Measurements from ENCODE around the gene B4GALT5. TPM values are rescaled to one million over a fixed set of nuclear protein-coding genes. Genes with fewer than 3 reads are reported as not detected.
"Not testable (repeated sequence)": the region's sequence is repeated elsewhere in the genome, so short reads cannot be mapped to it uniquely, and the experiment has no call there.

Gene B4GALT5
- total and polyA plus RNA-seq, 8 donors = 38.4 to 51.0 (median 45.8) TPM

DNA sequence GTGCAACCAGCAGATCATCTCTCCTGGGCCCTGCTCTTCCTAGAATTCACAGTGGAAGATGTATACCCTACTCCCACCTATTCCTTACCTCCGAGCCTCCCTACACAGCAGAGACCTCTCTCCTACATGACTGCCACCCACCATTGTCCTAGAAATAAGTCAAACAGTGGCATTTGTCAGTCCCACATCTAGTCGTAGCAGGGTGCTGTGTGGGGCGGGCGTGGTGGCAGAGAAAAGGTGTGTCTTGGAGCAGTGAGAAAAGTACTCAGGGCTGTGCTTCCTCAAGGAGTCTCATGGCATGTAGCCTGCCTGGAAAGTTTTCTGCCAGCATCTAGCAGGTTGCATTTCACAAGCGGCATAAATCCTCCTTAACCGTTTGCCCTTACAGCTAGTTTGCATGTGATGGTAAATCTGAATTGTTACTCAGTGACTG lies 86.3 kb downstream of the B4GALT5 start:
- intact Hi-C loops (cut with DNase I) = no loop called here
- no peak overlapping the region for H3K27ac ChIP-seq
- H3K4me1 ChIP-seq = peaks cover 7 to 21% of the 10 kb centered on the region in 2 donors
- no peaks in the 10 kb centered on the region for H3K27me3 ChIP-seq
- ATAC-seq (peak; percentile 75), DNase-seq (peak in 1 of 4 donors; percentile 63)
- peaks cover 0 to under 1% of the 10 kb centered on the region in 2 donors for H3K36me3 ChIP-seq
- TF ChIP-seq, protein P1, sequence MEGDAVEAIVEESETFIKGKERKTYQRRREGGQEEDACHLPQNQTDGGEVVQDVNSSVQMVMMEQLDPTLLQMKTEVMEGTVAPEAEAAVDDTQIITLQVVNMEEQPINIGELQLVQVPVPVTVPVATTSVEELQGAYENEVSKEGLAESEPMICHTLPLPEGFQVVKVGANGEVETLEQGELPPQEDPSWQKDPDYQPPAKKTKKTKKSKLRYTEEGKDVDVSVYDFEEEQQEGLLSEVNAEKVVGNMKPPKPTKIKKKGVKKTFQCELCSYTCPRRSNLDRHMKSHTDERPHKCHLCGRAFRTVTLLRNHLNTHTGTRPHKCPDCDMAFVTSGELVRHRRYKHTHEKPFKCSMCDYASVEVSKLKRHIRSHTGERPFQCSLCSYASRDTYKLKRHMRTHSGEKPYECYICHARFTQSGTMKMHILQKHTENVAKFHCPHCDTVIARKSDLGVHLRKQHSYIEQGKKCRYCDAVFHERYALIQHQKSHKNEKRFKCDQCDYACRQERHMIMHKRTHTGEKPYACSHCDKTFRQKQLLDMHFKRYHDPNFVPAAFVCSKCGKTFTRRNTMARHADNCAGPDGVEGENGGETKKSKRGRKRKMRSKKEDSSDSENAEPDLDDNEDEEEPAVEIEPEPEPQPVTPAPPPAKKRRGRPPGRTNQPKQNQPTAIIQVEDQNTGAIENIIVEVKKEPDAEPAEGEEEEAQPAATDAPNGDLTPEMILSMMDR (IDR thresholded peaks at IDR 0.05) = no peak
- H3K4me3 ChIP-seq = no peak overlapping the region
- peaks cover 0 to 4% of the 10 kb centered on the region in 2 donors for H3K9me3 ChIP-seq

DNA sequence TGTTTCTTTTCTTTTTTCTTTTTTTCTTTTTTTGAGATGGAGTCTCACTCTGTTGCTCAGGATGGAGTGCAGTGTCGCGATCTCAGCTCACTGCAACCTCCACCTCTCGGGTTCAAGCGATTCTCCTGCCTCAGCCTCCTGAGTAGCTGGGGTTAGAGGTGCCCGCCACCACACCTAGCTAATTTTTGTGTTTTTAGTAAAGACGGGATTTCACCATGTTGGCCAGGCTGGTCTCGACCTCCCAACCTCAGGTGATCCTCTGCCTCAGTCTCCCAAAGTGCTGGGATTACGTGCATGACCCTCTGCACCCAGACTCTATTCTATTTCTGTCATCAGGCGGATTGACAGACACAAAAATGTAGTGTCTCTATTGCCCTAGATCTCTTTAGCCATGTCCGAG lies 88.7 kb downstream of the B4GALT5 start:
- intact Hi-C loops (cut with DNase I); H3K4me3 ChIP-seq; H3K27me3 ChIP-seq; H3K36me3 ChIP-seq; DNase-seq; H3K9me3 ChIP-seq; ATAC-seq: not testable (repeated sequence)
- Histone ChIP-seq H3K27ac (peak overlapping the region in 1 of 2 donors; percentile 77), H3K4me1 (peaks cover 4 to 21% of the 10 kb centered on the region in 2 donors)

DNA sequence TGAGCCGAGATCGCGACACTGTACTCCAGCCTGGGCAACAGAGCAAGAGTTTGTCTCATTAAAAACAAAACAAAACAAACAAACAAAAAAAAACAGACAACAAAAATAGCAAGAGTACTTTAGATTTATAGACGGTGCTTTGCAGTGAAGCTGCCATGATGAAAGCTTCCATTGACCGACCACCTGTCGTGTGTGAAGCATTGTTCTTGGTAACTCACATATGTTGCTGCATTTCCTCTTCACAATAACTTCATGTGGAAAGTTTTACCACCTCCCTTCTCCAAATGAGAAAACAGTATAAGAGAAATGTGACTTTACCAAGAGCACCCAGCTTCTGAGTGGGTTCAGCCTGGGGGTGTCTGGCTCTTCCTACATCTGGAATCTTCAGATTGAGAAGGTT lies 89.4 kb downstream of the B4GALT5 start:
- Histone ChIP-seq H3K36me3 (no peaks in the 10 kb centered on the region), H3K27ac (peak overlapping the region in 1 of 2 donors; percentile 9), H3K4me1 (peaks cover 4 to 21% of the 10 kb centered on the region in 2 donors), H3K4me3 (no peak overlapping the region), H3K9me3 (peaks cover 0 to 6% of the 10 kb centered on the region in 2 donors), H3K27me3 (no peaks in the 10 kb centered on the region)
- ATAC-seq (no peak), DNase-seq (no peak)
- intact Hi-C loops (cut with DNase I) = no loop called here
- TF ChIP-seq, protein P1 (IDR thresholded peaks at IDR 0.05) = no peak

DNA sequence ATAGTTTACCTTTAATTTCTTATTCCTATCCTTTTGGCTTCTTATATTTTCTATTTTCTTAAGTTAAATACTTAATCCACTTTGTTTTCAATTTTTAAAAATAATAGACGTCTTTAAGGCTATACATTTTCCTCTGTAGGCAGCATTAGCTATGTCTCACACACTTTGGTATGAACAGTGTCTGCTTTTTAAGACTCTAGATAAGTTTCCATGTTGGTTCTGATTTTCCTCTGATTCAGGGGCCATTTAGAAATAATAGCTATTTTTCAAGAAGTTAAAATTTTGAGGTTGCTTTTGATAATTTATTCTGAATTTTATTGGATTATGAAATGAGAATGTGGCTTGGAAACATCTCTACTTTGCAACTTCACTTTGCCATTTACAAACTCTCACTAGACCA lies 91.4 kb downstream of the B4GALT5 start:
- Histone ChIP-seq H3K27me3 (no peaks in the 10 kb centered on the region), H3K36me3 (no peaks in the 10 kb centered on the region), H3K4me1 (peaks cover 4 to 16% of the 10 kb centered on the region in 2 donors), H3K4me3 (no peak overlapping the region), H3K9me3 (peaks cover 0 to 6% of the 10 kb centered on the region in 2 donors), H3K27ac (no peak overlapping the region)
- no peak for ATAC-seq
- DNase-seq = no peak
- TF ChIP-seq, protein P1 (IDR thresholded peaks at IDR 0.05) = no peak
- intact Hi-C loops (cut with DNase I) = no loop called here

DNA sequence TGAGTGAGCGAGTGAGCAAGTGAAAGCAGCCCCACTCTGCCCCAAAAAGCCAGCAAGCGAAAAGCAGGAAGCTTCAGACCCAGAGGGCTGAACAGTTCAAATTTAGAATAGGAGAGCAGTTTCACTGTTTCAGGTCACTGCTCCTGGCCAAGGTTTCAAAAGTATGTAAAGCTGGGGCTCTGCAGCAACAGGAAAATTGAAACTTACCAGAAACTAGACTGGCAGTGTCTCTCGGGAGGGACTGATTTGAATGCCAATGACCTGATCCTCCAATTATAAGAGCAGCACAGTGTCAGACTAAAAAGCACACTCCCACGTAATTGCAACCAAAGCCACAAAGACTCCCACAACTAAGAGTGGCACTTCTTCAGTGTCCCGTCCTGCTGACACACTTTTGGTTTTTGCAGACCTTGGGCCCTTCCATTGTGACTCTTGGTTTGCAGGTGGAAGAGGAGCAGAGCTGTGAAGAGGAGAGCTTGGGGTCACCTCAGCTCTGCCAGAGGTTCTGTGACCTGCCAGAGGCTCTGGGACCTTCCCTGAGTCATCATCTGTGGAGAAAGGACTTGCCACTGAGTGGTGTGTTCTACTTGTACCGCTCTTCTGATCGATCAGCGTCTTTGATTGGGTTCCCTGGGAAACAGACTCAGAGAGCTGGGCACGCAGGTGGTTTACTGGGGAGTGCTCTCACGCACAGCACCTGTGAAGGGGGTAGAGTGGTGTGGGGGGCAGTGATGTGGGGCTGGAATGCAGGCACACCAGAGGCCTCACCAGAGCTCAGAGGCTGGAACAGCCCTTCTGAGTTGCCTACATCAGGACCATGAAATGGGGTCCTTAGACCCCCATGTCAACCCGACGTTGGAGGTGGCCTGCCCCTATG lies 93.1 kb downstream of the B4GALT5 start:
- intact Hi-C loops (cut with DNase I) = no loop called here
- H3K27ac ChIP-seq = no peak overlapping the region
- ATAC-seq = no peak

More for the DNA sequence above, 93.1 kb downstream of the B4GALT5 start:
- Histone ChIP-seq H3K27me3 (no peaks in the 10 kb centered on the region), H3K9me3 (peaks cover 0 to 6% of the 10 kb centered on the region in 2 donors), H3K36me3 (no peaks in the 10 kb centered on the region), H3K4me3 (no peak overlapping the region), H3K4me1 (peaks cover 4 to 8% of the 10 kb centered on the region in 2 donors)
- DNase-seq = no peak
- TF ChIP-seq, protein P1 (IDR thresholded peaks at IDR 0.05) = no peak
